OCI-LY3 (cell line): ENCODE results near the gene WFS1.

Source experiments
- CTCF ChIP-seq: fragments of 200-600, 300-600 bp; sonication (generic); IDR thresholded peaks from 2 replicates; pipeline ENCODE4 v1.5.1; 2014; ENCODE audit warnings: antibody characterized with exemption, low read length, low read depth
- EZH2phosphoT487 ChIP-seq: fragments of 200-600 bp; shearing (Covaris generic); IDR thresholded peaks from 2 replicates; pipeline ENCODE4 v1.6.1; 2018; ENCODE audit warnings: antibody characterized with exemption, mixed run types, low read depth

GRCh38 chr4:6303943-6304342, 34.3 kb downstream of the WFS1 start:
- no peak for TF ChIP-seq CTCF
- no peak for TF ChIP-seq EZH2phosphoT487
